GM18498 (cell line): Measurements from ENCODE around the gene PSORS1C2.

Source experiments
- ATAC-seq: cut with Tn5 transposase; IDR thresholded peaks from one replicate; pipeline ENCODE4 v1.9.1; 2021; ENCODE audit warnings: mild to moderate bottlenecking, moderate library complexity; ENCODE audit not compliant: unreplicated experiment

PSORS1C2 gene

GRCh38 chr6:31115941-31116560 lies 22.8 kb downstream of the PSORS1C2 start:
- ATAC-seq, result no peak

- no peak for ATAC-seq
These were observed 23.7 kb downstream of the PSORS1C2 start for GRCh38 chr6:31114970-31115849.

- ATAC-seq, result no peak
These were observed 24.4 kb downstream of the PSORS1C2 start, which contains the start of gene PSORS1C1 for GRCh38 chr6:31114541-31114878. TSS of gene PSORS1C1 (plus strand) at chr6:31114800. CDS start at chr6:31129633, 14,833 bp downstream.

- ATAC-seq, result no peak
These were observed 24.9 kb downstream of the PSORS1C2 start for GRCh38 chr6:31113861-31114540.

- ATAC-seq, result no peak
These were observed 26.4 kb downstream of the PSORS1C2 start, which contains the start of gene C6orf15 for GRCh38 chr6:31112478-31112877. TSS of gene C6orf15 (minus strand) at chr6:31112575. CDS start at chr6:31112555, 20 bp downstream.

- no peak for ATAC-seq
These were observed 27.2 kb downstream of the PSORS1C2 start for GRCh38 chr6:31111712-31112111.

GRCh38 chr6:31110825-31111582 lies 27.9 kb downstream of the PSORS1C2 start:
- ATAC-seq, result no peak

GRCh38 chr6:31107052-31107451 lies 31.8 kb downstream of the PSORS1C2 start:
- ATAC-seq, result no peak

- no peak for ATAC-seq
These were observed 35.7 kb downstream of the PSORS1C2 start for GRCh38 chr6:31103136-31103535.

- ATAC-seq, result no peak
These were observed 40.4 kb downstream of the PSORS1C2 start for GRCh38 chr6:31098449-31098938.

GRCh38 chr6:31096656-31097055 lies 42.2 kb downstream of the PSORS1C2 start:
- ATAC-seq, result no peak

GRCh38 chr6:31096215-31096614 lies 42.7 kb downstream of the PSORS1C2 start:
- no peak for ATAC-seq

GRCh38 chr6:31094389-31094881 lies 44.4 kb downstream of the PSORS1C2 start:
- ATAC-seq, result no peak

- no peak for ATAC-seq
These were observed 45.9 kb downstream of the PSORS1C2 start for GRCh38 chr6:31092769-31093505.

- no peak for ATAC-seq
These were observed 46.6 kb downstream of the PSORS1C2 start for GRCh38 chr6:31092238-31092637.

- no peak for ATAC-seq
These were observed 47.2 kb downstream of the PSORS1C2 start for GRCh38 chr6:31091680-31092079.

GRCh38 chr6:31090973-31091364 lies 47.9 kb downstream of the PSORS1C2 start:
- no peak for ATAC-seq

GRCh38 chr6:31090275-31090972 lies 48.4 kb downstream of the PSORS1C2 start:
- ATAC-seq, result no peak
